Ascending aorta (tissue), 2 donors: ENCODE results near the gene EML4. TPM values are rescaled to one million over a fixed set of nuclear protein-coding genes. Genes with fewer than 3 reads are reported as not detected.

Source experiments
- DNase-seq, 2 donors: peaks; one replicate each; pipeline ENCODE4 v3.0.0-alpha.2; 2019; ENCODE audit warnings: low spot score in 2 of 2
- H3K27ac ChIP-seq, 2 donors: fragments of 200-600 bp; sonication (generic); one replicate each; pipeline ENCODE4 v1.5.1; 2016 to 2017; ENCODE audit warnings: mild to moderate bottlenecking in 1 of 2
- H3K27me3 ChIP-seq: fragments of 200-600 bp; sonication (generic); one replicate; pipeline ENCODE4 v1.5.1; 2017
- H3K36me3 ChIP-seq, 2 donors: fragments of 200-600 bp; sonication (generic); one replicate each; pipeline ENCODE4 v1.5.1; 2016
- H3K4me1 ChIP-seq, 2 donors: fragments of 200-600 bp; sonication (generic); one replicate each; pipeline ENCODE4 v1.5.1; 2016 to 2017; ENCODE audit warnings: mild to moderate bottlenecking in 1 of 2
- H3K4me3 ChIP-seq, 2 donors: fragments of 200-600 bp; sonication (generic); one replicate each; pipeline ENCODE4 v1.5.1; 2016 to 2017; ENCODE audit warnings: mild to moderate bottlenecking in 1 of 2
- H3K9me3 ChIP-seq, 2 donors: fragments of 200-600 bp; sonication (generic); one replicate each; pipeline ENCODE4 v1.5.1; 2016
- CTCF ChIP-seq, 3 experiments: fragments of 200-600 bp in 2 of 3; fragments of 450-650 bp in 1 of 3; sonication (generic) in 2 of 3; IDR thresholded peaks; one replicate each; pipeline ENCODE4 v1.5.1; 2016 to 2019; ENCODE audit warnings: antibody characterized with exemption in 3 of 3, mild to moderate bottlenecking in 1 of 3, moderate library complexity in 1 of 3
- intact Hi-C: fragments of 100-400 bp; cut with DNase I; formaldehyde crosslinking; loops from one replicate; pipeline ENCODE4 v1.15.1; 2023
- total RNA-seq: library from RNA; depleted of rRNA; stranded (reverse); fragments of >200 nt; gene quantifications from one replicate; pipeline ENCODE4 v1.1.0, GENCODE V29; 2016

EML4 gene
- total RNA-seq, 1 donor from 2014 or later: 25.2 TPM

GRCh38 chr2:42307180-42307579 is 138.0 kb downstream of the EML4 start:
- Histone ChIP-seq H3K9me3 (no peaks in the 10 kb centered on the region), H3K4me3 (no peak overlapping the region), H3K4me1 (no peaks in the 10 kb centered on the region), H3K27ac (no peak overlapping the region), H3K27me3 (no peaks in the 10 kb centered on the region), H3K36me3 (peaks cover 22 to 30% of the 10 kb centered on the region in 2 donors)
- no peak for DNase-seq
- intact Hi-C loops: no loop called here
- TF ChIP-seq CTCF (IDR thresholded peaks at IDR 0.05): no peak

- no peak for TF ChIP-seq CTCF (IDR thresholded peaks at IDR 0.05)
- no peak for DNase-seq
- intact Hi-C loops: no loop called here
Measured at GRCh38 chr2:42309366-42309765, 140.2 kb downstream of the EML4 start.

GRCh38 chr2:42310007-42310515 is 140.9 kb downstream of the EML4 start:
- intact Hi-C loops: no loop called here
- DNase-seq: no peak
- Histone ChIP-seq H3K36me3 (peaks cover 0 to 9% of the 10 kb centered on the region in 2 donors), H3K27me3 (no peaks in the 10 kb centered on the region), H3K4me1 (no peaks in the 10 kb centered on the region), H3K27ac (no peak overlapping the region), H3K9me3 (no peaks in the 10 kb centered on the region), H3K4me3 (no peak overlapping the region)
- no peak for TF ChIP-seq CTCF (IDR thresholded peaks at IDR 0.05)

More at GRCh38 chr2:42309366-42309765, 140.2 kb downstream of the EML4 start:
- Histone ChIP-seq H3K36me3 (peaks cover 6 to 13% of the 10 kb centered on the region in 2 donors), H3K9me3 (no peaks in the 10 kb centered on the region), H3K4me3 (no peak overlapping the region), H3K27me3 (no peaks in the 10 kb centered on the region), H3K27ac (no peak overlapping the region), H3K4me1 (no peaks in the 10 kb centered on the region)

GRCh38 chr2:42312106-42312505 is 143.0 kb downstream of the EML4 start:
- Histone ChIP-seq H3K36me3 (peaks cover 0 to 25% of the 10 kb centered on the region in 2 donors), H3K27me3 (no peaks in the 10 kb centered on the region), H3K4me1 (no peaks in the 10 kb centered on the region), H3K4me3 (no peak overlapping the region), H3K9me3 (no peaks in the 10 kb centered on the region), H3K27ac (no peak overlapping the region)
- TF ChIP-seq CTCF (IDR thresholded peaks at IDR 0.05): no peak
- no peak for DNase-seq
- intact Hi-C loops: no loop called here

GRCh38 chr2:42314892-42315468 is 145.8 kb downstream of the EML4 start:
- H3K27ac ChIP-seq: no peak overlapping the region
- TF ChIP-seq CTCF (IDR thresholded peaks at IDR 0.05): no peak

More at GRCh38 chr2:42314892-42315468, 145.8 kb downstream of the EML4 start:
- Histone ChIP-seq H3K9me3 (no peaks in the 10 kb centered on the region), H3K27me3 (no peaks in the 10 kb centered on the region), H3K4me3 (no peak overlapping the region), H3K36me3 (peaks cover 6 to 28% of the 10 kb centered on the region in 2 donors), H3K4me1 (no peaks in the 10 kb centered on the region)
- intact Hi-C loops: no loop called here
- DNase-seq: no peak
